ENCODE results near the gene TM9SF2.

GRCh38 chr13:99484473-99484872 is 16.8 kb upstream of the TM9SF2 start:
- no peak for TF ChIP-seq POLR2AphosphoS5 (IDR thresholded peaks at IDR 0.05; ENCODE audit: low read depth, low read length)
- no peak for TF ChIP-seq CTCF (IDR thresholded peaks at IDR 0.05)
- no peak for TF ChIP-seq REST (IDR thresholded peaks at IDR 0.05; ENCODE audit: insufficient read depth in 1 of 2, low read depth in 2 of 2, low read length in 1 of 2)

Measured in Panc1 (cell line).